OCI-LY7 (cell line): ENCODE results near the gene HAND2. TPM values are rescaled to one million over a fixed set of nuclear protein-coding genes. Genes with fewer than 3 reads are reported as not detected.

Experiments
- BruUV-seq: library from RNA; stranded (reverse); fragments of 400-500 nt; replicated peaks from 2 replicates; lab custom pipeline; 2021; lab: Mats Ljungman, UMichigan
- CTCF ChIA-PET: fragments of 300-600 bp; sonication (Branson Sonifier 250); formaldehyde crosslinking; loops from one replicate; lab custom pipeline; 2022; ENCODE audit warnings: antibody characterized with exemption; ENCODE audit not compliant: unreplicated experiment; lab: Charles Lee
- POLR2A ChIA-PET: fragments of 300-600 bp; sonication (Branson Sonifier 250); formaldehyde crosslinking; loops from one replicate; lab custom pipeline; 2022; ENCODE audit warnings: antibody characterized with exemption; lab: Charles Lee
- DNase-seq: peaks from one replicate; pipeline ENCODE4 v3.0.0-alpha.2; 2015; ENCODE audit warnings: low spot score
- H2AFZ ChIP-seq: fragments of 200-600 bp; sonication (generic), shearing (Covaris generic); 2 replicates; pipeline ENCODE4 v1.6.1; 2014; ENCODE audit warnings: mild to moderate bottlenecking, antibody characterized with exemption, low read length, moderate library complexity
- H3K27ac ChIP-seq: fragments of 200-600 bp; sonication (generic); 2 replicates; pipeline ENCODE4 v1.5.1; 2014; ENCODE audit warnings: mixed run types, low read depth, mild to moderate bottlenecking, moderate library complexity, low read length, inconsistent platforms; ENCODE audit not compliant: poor library complexity, severe bottlenecking
- H3K36me3 ChIP-seq: fragments of 200-600 bp; sonication (generic); 2 replicates; pipeline ENCODE4 v1.6.1; 2014; ENCODE audit warnings: mild to moderate bottlenecking, antibody characterized with exemption, low read length, moderate library complexity, mixed read lengths; ENCODE audit not compliant: insufficient read depth
- H3K4me1 ChIP-seq: fragments of 200-600 bp; sonication (generic); 2 replicates; pipeline ENCODE4 v1.5.1; 2014; ENCODE audit warnings: mild to moderate bottlenecking, low read length; ENCODE audit not compliant: insufficient read depth, poor library complexity, severe bottlenecking
- H3K4me2 ChIP-seq: fragments of 200-600 bp; sonication (generic); 2 replicates; pipeline ENCODE4 v1.6.1; 2014; ENCODE audit warnings: mild to moderate bottlenecking, low read length
- H3K4me3 ChIP-seq: fragments of 200-600 bp; sonication (generic); 2 replicates; pipeline ENCODE4 v1.5.1; 2014; ENCODE audit warnings: mild to moderate bottlenecking, low read depth, low read length; ENCODE audit not compliant: poor library complexity, severe bottlenecking
- H3K79me2 ChIP-seq: fragments of 200-600 bp; sonication (generic); 2 replicates; pipeline ENCODE4 v1.6.1; 2016; ENCODE audit warnings: low read depth, mild to moderate bottlenecking, low read length, moderate library complexity, mixed read lengths; ENCODE audit not compliant: insufficient read depth
- H3K9me2 ChIP-seq: fragments of 200-600 bp; sonication (generic); 2 replicates; pipeline ENCODE4 v1.6.1; 2016; ENCODE audit warnings: mild to moderate bottlenecking, low read length, mixed read lengths; ENCODE audit not compliant: insufficient read depth
- H3K9me3 ChIP-seq: fragments of 200-600 bp; sonication (generic); 2 replicates; pipeline ENCODE4 v1.6.1; 2014; ENCODE audit warnings: mild to moderate bottlenecking, mixed run types, low read length, mixed read lengths
- H4K20me1 ChIP-seq: fragments of 200-600 bp; sonication (generic); 2 replicates; pipeline ENCODE4 v1.6.1; 2014; ENCODE audit warnings: mild to moderate bottlenecking, antibody characterized with exemption, low read length, moderate library complexity, mixed read lengths; ENCODE audit not compliant: insufficient read depth
- CTCF ChIP-seq: fragments of 200-600 bp; sonication (generic); conservative IDR thresholded peaks from 2 replicates; pipeline ENCODE4 v1.5.1; 2014; ENCODE audit warnings: mild to moderate bottlenecking, antibody characterized with exemption, low read length, moderate library complexity, mixed read lengths
- EZH2phosphoT487 ChIP-seq: fragments of 200-600 bp; sonication (generic); IDR thresholded peaks from 2 replicates; pipeline ENCODE4 v1.6.1; 2018; ENCODE audit warnings: low read depth, borderline replicate concordance, mild to moderate bottlenecking, mixed run types, antibody characterized with exemption, low read length, moderate library complexity, mixed read lengths
- intact Hi-C: fragments of 100-400 bp; cut with micrococcal nuclease; formaldehyde crosslinking; loops from one replicate; pipeline ENCODE4 v1.10.0; 2022; ENCODE audit not compliant: unreplicated experiment
- total RNA-seq, 2 experiments: library from RNA; depleted of rRNA in 1 of 2; stranded (reverse); fragments of >200 nt in 1 of 2; shearing (Covaris generic) in 1 of 2; gene quantifications; 2 replicates each; pipeline ENCODE4 v1.2.3, GENCODE V29; 2014 to 2022

The HAND2 gene
- total RNA-seq, 2 experiments from 2014 or later = not detected

DNA sequence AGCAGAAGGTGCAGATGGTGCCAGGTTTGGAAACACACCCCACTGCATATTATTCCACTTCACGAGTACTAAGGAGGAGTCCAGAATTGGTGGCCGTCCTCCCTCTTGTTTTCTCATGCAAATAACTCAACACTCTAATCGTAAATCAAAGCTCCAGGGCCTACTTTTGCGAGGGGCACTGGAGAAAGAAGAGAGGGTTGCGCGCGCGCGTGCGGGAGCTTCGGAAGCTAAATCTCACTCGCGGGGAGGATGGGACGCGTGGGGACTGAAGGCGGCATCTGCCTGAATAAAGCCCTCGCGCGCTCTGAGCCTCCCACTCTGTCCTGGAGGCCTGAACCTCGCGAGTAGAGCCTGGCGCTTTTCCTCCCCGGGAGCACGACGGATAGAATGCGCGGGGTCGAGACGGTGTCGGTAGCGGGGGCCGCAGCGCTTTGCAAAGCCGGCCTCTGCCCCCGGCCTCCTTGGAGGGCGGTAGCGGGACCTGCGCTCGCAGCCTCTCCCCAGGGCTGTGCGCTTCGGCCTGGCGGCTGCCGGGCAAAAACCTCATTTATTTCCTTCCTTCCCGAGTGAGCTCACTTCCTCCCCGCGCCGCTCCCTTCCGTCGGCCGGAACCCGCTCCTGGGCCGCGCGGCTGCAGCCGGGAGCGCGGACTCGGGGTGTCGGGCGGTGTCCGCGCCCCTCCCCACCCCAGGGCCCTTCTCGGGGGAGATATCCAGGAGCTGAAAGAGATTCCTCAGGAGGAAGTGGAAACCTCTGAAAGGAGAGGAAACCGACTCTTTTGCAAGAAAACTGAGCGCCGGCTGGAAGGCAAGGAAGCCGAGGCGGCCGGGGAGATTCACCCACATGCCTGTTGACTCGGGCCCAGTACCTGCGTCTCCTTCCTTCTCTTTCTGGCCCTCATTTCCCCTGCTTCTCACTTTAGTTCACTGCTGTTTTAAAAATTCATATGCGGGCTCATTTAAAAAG lies 20.7 kb downstream of the HAND2 start:
- no peak overlapping the region for H3K4me2 ChIP-seq
- TF ChIP-seq EZH2phosphoT487 (no peak), CTCF (no peak)
- H2AFZ ChIP-seq = no peak overlapping the region
- H3K27ac ChIP-seq = no peak overlapping the region
- no peak overlapping the region for H3K4me3 ChIP-seq
- no peak for DNase-seq
- no peaks in the 10 kb centered on the region for H3K9me2 ChIP-seq
- no peaks in the 10 kb centered on the region for H3K36me3 ChIP-seq
- CTCF ChIA-PET = no interaction called here
- POLR2A ChIA-PET = interaction anchor here (0.6 kb wide), 1 partner anchor 39 kb away, joined by 4 read pairs; no protein-coding TSS in a partner anchor
- no peaks in the 10 kb centered on the region for H3K79me2 ChIP-seq
- H3K4me1 ChIP-seq = no peaks in the 10 kb centered on the region
- intact Hi-C loops = loop anchor here (5.0 to 10.0 kb wide), 2 partner anchors 615 to 808 kb away; no protein-coding TSS in a partner anchor
- H4K20me1 ChIP-seq = no peaks in the 10 kb centered on the region
- no peaks in the 10 kb centered on the region for H3K9me3 ChIP-seq
- BruUV-seq = no TSS peak

DNA sequence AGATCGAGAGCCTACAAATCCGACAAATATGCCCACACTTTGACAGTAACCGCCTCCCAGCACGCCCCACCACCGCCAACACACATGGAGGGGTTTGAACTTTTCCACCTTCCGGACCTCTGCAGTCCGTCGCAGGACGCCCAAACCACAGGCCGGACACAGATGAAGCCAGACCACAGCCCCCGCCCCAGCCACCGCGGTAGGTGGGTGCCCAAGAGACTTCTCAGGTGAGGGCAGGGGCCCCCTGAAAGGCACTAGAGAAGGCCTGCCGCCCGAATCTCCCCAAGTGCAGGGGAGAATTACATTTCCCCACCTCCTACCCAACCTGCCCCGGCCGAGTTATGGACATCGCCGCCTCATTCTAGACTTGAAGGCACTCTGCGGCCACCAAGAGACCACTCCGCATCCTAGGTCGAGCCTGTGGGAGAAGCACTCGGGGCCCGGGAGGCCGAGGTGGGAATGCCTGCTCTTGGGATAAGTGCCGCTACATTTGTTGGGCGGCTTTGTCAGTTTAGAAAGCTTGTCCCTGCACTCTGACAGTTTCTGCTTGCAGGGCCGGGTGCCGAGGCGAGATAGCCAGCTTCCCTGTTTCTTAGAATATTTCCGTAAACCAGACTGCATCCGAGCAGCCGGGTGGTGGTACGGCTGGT lies 21.5 kb downstream of the HAND2 start:
- BruUV-seq = no TSS peak
- CTCF ChIA-PET = no interaction called here
- Histone ChIP-seq H4K20me1 (no peaks in the 10 kb centered on the region), H3K9me2 (no peaks in the 10 kb centered on the region), H3K4me2 (no peak overlapping the region), H3K79me2 (no peaks in the 10 kb centered on the region), H2AFZ (no peak overlapping the region), H3K9me3 (no peaks in the 10 kb centered on the region), H3K36me3 (no peaks in the 10 kb centered on the region), H3K4me3 (no peak overlapping the region), H3K27ac (no peak overlapping the region), H3K4me1 (no peaks in the 10 kb centered on the region)
- TF ChIP-seq EZH2phosphoT487 (no peak), CTCF (no peak)
- no peak for DNase-seq
- POLR2A ChIA-PET = interaction anchor here (0.6 kb wide), 1 partner anchor 40 kb away, joined by 4 read pairs; no protein-coding TSS in a partner anchor
- intact Hi-C loops = loop anchor here (5.0 to 10.0 kb wide), 2 partner anchors 616 to 809 kb away; no protein-coding TSS in a partner anchor
